HepG2 (cell line): ENCODE data around the gene ESYT1. TPM values are rescaled to one million over a fixed set of nuclear protein-coding genes. Genes with fewer than 3 reads are reported as not detected.
A peak's percentile ranks its signal among the peaks of the same experiment; 100 is the strongest.

ENCODE experiments used
- ATRX ChIP-seq: sonication (generic); formaldehyde crosslinking; IDR thresholded peaks from 2 replicates; pipeline ENCODE4 v1.4.0; 2020; ENCODE audit warnings: missing genetic modification reagents, borderline replicate concordance
- FOXK1 ChIP-seq: sonication (generic); formaldehyde crosslinking; IDR thresholded peaks from 2 replicates; pipeline ENCODE4 v1.4.0; 2020; ENCODE audit warnings: low read depth, missing genetic modification reagents, borderline replicate concordance
- GZF1 ChIP-seq: sonication (generic); formaldehyde crosslinking; IDR thresholded peaks from 2 replicates; pipeline ENCODE4 v1.5.1; 2020; ENCODE audit warnings: mild to moderate bottlenecking, missing genetic modification reagents
- HDAC6 ChIP-seq: fragments of 200-600 bp; sonication (generic); IDR thresholded peaks from 2 replicates; pipeline ENCODE4 v1.7.0; 2017; ENCODE audit warnings: mild to moderate bottlenecking, antibody characterized with exemption, low read length, low read depth
- HNRNPH1 ChIP-seq: fragments of 200-400 bp; formaldehyde crosslinking; optimal IDR thresholded peaks from 2 replicates; pipeline ENCODE3; 2017; ENCODE audit warnings: mild to moderate bottlenecking, low read depth, low read length
- POLR2AphosphoS5 ChIP-seq: IDR thresholded peaks from 2 replicates; pipeline ENCODE4 v1.6.1; 2012; ENCODE audit warnings: low read depth, low read length
- TEAD3 ChIP-seq: optimal IDR thresholded peaks from 2 replicates; pipeline ENCODE3; 2016; ENCODE audit warnings: borderline replicate concordance
- U2AF2 ChIP-seq: fragments of 200-400 bp; formaldehyde crosslinking; IDR thresholded peaks from 2 replicates; pipeline ENCODE4 v1.6.1; 2017; ENCODE audit warnings: low read depth, mild to moderate bottlenecking, low read length
- ZNF326 ChIP-seq: sonication (generic); formaldehyde crosslinking; IDR thresholded peaks from 2 replicates; pipeline ENCODE4 v1.4.0; 2020; ENCODE audit warnings: missing genetic modification reagents, borderline replicate concordance
- ZNF530 ChIP-seq: sonication (generic); formaldehyde crosslinking; IDR thresholded peaks from 2 replicates; pipeline ENCODE4 v1.5.0; 2020; ENCODE audit warnings: low read depth, mild to moderate bottlenecking, missing genetic modification reagents
- ZNF552 ChIP-seq: sonication (generic); formaldehyde crosslinking; IDR thresholded peaks from 2 replicates; pipeline ENCODE4 v1.9.0; 2022; ENCODE audit warnings: missing genetic modification reagents, mild to moderate bottlenecking, borderline replicate concordance
- ZNF557 ChIP-seq: sonication (generic); formaldehyde crosslinking; IDR thresholded peaks from 2 replicates; pipeline ENCODE4 v1.4.0; 2020; ENCODE audit warnings: missing genetic modification reagents
- ZNF775 ChIP-seq: sonication (generic); formaldehyde crosslinking; IDR thresholded peaks from 2 replicates; pipeline ENCODE4 v1.4.0; 2020; ENCODE audit warnings: missing genetic modification reagents, mild to moderate bottlenecking, moderate library complexity, borderline replicate concordance
- ZZZ3 ChIP-seq: sonication (generic); formaldehyde crosslinking; IDR thresholded peaks from 2 replicates; pipeline ENCODE4 v1.4.0; 2020; ENCODE audit warnings: missing genetic modification reagents, mild to moderate bottlenecking, borderline replicate concordance
- polyA plus RNA-seq, 8 experiments: library from polyadenylated mRNA; depleted of rRNA in 3 of 8; stranded (reverse) in 7 of 8; unstranded in 1 of 8; fragments of >200 nt; fragmentation: Illumina TruSeq in 4 of 8; extraction: Trizol in 4 of 8; gene quantifications; 2 replicates each; pipeline versions ENCODE4 v1.2.1 to v1.2.3, GENCODE V29; 2011 to 2016; ENCODE audit warnings: low read depth in 4 of 8, missing spikeins in 1 of 8, mixed read lengths in 1 of 8; ENCODE audit not compliant: insufficient read depth in 1 of 8
- total RNA-seq, 5 experiments: library from RNA; depleted of rRNA; stranded (reverse); fragments of >200 nt; fragmentation: Illumina TruSeq; extraction: Trizol; gene quantifications; 2 replicates each; pipeline ENCODE4 v1.2.3, GENCODE V29; 2016; ENCODE audit warnings: low read depth in 1 of 5
- TF ChIP-seq, protein P1 (sequence below): sonication (generic); formaldehyde crosslinking; IDR thresholded peaks from 2 replicates; pipeline ENCODE4 v1.9.0; 2021; ENCODE audit warnings: missing genetic modification reagents, mild to moderate bottlenecking, borderline replicate concordance
- TF ChIP-seq, protein P2 (sequence below): sonication (generic); formaldehyde crosslinking; IDR thresholded peaks from 2 replicates; pipeline ENCODE4 v1.4.0; 2020; ENCODE audit warnings: mild to moderate bottlenecking, missing genetic modification reagents
- TF ChIP-seq, protein P3 (sequence below): sonication (generic); formaldehyde crosslinking; IDR thresholded peaks from 2 replicates; pipeline ENCODE4 v1.4.0; 2020; ENCODE audit warnings: missing genetic modification reagents
- TF ChIP-seq, protein P4 (sequence below): fragments of 450-650 bp; IDR thresholded peaks from 2 replicates; pipeline ENCODE4 v1.6.1; 2017; ENCODE audit warnings: mild to moderate bottlenecking
- TF ChIP-seq, protein P5 (sequence below): sonication (generic); formaldehyde crosslinking; IDR thresholded peaks from 2 replicates; pipeline ENCODE4 v1.4.0; 2020; ENCODE audit warnings: missing genetic modification reagents

ESYT1 gene
- total and polyA plus RNA-seq, 2 of the 13 experiments (the other 11 are each of a cell fraction or from before 2014, with no cell fraction given), result 66.9 to 71.0 TPM

DNA sequence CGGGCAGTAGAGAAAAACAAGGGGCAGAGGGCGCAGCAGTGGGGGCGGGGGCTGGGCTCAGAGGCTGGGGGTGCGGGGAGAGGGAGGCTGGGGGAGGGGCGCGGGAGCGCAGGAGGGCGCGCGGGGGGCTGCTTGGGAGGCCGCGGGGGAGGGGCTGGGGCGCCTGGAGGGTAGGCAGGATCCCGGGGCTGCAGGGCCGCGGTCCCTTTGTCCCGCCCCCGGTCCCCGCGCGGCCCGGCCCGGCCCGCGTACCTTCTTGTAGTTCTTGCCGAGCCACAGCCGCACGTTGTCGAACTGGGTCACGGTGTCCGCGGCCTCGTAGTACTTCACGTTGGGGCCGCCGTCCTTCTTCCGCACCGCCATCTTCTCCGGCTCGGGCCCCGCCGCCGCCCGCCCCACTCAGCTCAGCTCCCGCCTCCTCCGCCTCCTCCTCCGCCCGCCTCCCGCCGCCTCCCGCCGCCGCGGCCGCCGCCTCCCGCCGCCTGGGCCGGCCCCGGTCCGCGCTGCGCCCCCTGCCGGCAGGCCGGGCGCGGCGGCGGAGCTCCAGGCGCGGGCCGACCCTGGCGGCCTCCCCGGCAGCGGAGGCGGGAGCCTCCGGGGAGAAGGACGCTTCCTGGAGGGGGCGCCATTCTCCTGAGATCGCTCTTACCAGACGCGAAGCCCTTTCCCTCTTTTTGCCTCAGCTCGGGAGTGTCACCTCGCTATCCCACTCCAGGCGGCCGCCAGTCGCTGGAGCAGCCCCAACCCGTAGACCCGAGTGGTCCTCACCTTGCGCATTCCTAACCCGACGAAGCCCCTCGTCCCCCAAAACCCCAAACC is 61.2 kb downstream of the ESYT1 start, which contains the start of gene SMARCC2 (continued):
- TF ChIP-seq, protein P1, sequence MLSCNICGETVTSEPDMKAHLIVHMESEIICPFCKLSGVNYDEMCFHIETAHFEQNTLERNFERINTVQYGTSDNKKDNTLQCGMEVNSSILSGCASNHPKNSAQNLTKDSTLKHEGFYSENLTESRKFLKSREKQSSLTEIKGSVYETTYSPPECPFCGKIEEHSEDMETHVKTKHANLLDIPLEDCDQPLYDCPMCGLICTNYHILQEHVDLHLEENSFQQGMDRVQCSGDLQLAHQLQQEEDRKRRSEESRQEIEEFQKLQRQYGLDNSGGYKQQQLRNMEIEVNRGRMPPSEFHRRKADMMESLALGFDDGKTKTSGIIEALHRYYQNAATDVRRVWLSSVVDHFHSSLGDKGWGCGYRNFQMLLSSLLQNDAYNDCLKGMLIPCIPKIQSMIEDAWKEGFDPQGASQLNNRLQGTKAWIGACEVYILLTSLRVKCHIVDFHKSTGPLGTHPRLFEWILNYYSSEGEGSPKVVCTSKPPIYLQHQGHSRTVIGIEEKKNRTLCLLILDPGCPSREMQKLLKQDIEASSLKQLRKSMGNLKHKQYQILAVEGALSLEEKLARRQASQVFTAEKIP (CRISPR knock-in tag), result no peak
- TF ChIP-seq, protein P2, sequence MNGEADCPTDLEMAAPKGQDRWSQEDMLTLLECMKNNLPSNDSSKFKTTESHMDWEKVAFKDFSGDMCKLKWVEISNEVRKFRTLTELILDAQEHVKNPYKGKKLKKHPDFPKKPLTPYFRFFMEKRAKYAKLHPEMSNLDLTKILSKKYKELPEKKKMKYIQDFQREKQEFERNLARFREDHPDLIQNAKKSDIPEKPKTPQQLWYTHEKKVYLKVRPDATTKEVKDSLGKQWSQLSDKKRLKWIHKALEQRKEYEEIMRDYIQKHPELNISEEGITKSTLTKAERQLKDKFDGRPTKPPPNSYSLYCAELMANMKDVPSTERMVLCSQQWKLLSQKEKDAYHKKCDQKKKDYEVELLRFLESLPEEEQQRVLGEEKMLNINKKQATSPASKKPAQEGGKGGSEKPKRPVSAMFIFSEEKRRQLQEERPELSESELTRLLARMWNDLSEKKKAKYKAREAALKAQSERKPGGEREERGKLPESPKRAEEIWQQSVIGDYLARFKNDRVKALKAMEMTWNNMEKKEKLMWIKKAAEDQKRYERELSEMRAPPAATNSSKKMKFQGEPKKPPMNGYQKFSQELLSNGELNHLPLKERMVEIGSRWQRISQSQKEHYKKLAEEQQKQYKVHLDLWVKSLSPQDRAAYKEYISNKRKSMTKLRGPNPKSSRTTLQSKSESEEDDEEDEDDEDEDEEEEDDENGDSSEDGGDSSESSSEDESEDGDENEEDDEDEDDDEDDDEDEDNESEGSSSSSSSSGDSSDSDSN (CRISPR knock-in tag), result no peak; the same call in 1 of the 2 replicates
- TF ChIP-seq ZNF530 (CRISPR knock-in tag) (no peak), FOXK1 (CRISPR knock-in tag) (0 out of 2 replicates have a peak, but pooled peaks have one; percentile 12), TEAD3 (CRISPR knock-in tag) (peak; percentile 36), ZNF552 (CRISPR knock-in tag) (no peak), GZF1 (CRISPR knock-in tag) (no peak), U2AF2 (no peak), ZNF775 (CRISPR knock-in tag) (no peak), ZNF326 (CRISPR knock-in tag) (no peak), ZZZ3 (CRISPR knock-in tag) (no peak), ZNF557 (no peak), HDAC6 (no peak), HNRNPH1 (no peak), ATRX (no peak), POLR2AphosphoS5 (no peak)
- TF ChIP-seq, protein P3, sequence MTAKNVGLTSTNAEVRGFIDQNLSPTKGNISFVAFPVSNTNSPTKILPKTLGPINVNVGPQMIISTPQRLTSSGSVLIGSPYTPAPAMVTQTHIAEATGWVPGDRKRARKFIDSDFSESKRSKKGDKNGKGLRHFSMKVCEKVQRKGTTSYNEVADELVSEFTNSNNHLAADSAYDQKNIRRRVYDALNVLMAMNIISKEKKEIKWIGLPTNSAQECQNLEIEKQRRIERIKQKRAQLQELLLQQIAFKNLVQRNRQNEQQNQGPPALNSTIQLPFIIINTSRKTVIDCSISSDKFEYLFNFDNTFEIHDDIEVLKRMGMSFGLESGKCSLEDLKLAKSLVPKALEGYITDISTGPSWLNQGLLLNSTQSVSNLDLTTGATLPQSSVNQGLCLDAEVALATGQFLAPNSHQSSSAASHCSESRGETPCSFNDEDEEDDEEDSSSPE (CRISPR knock-in tag), result 0 out of 2 replicates have a peak, but pooled peaks have one; percentile 10
- TF ChIP-seq, protein P4, sequence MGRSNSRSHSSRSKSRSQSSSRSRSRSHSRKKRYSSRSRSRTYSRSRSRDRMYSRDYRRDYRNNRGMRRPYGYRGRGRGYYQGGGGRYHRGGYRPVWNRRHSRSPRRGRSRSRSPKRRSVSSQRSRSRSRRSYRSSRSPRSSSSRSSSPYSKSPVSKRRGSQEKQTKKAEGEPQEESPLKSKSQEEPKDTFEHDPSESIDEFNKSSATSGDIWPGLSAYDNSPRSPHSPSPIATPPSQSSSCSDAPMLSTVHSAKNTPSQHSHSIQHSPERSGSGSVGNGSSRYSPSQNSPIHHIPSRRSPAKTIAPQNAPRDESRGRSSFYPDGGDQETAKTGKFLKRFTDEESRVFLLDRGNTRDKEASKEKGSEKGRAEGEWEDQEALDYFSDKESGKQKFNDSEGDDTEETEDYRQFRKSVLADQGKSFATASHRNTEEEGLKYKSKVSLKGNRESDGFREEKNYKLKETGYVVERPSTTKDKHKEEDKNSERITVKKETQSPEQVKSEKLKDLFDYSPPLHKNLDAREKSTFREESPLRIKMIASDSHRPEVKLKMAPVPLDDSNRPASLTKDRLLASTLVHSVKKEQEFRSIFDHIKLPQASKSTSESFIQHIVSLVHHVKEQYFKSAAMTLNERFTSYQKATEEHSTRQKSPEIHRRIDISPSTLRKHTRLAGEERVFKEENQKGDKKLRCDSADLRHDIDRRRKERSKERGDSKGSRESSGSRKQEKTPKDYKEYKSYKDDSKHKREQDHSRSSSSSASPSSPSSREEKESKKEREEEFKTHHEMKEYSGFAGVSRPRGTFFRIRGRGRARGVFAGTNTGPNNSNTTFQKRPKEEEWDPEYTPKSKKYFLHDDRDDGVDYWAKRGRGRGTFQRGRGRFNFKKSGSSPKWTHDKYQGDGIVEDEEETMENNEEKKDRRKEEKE, result no peak
- TF ChIP-seq, protein P5, sequence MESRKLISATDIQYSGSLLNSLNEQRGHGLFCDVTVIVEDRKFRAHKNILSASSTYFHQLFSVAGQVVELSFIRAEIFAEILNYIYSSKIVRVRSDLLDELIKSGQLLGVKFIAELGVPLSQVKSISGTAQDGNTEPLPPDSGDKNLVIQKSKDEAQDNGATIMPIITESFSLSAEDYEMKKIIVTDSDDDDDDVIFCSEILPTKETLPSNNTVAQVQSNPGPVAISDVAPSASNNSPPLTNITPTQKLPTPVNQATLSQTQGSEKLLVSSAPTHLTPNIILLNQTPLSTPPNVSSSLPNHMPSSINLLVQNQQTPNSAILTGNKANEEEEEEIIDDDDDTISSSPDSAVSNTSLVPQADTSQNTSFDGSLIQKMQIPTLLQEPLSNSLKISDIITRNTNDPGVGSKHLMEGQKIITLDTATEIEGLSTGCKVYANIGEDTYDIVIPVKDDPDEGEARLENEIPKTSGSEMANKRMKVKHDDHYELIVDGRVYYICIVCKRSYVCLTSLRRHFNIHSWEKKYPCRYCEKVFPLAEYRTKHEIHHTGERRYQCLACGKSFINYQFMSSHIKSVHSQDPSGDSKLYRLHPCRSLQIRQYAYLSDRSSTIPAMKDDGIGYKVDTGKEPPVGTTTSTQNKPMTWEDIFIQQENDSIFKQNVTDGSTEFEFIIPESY (CRISPR knock-in tag), result peak; percentile 25; the same call in 1 of the 2 replicates
